Measurements from ENCODE around the gene GATA5. TPM values are rescaled to one million over a fixed set of nuclear protein-coding genes. Genes with fewer than 3 reads are reported as not detected.
"Not testable (repeated sequence)": the region's sequence is repeated elsewhere in the genome, so short reads cannot be mapped to it uniquely, and the experiment has no call there.

Gene GATA5
- total RNA-seq, 1 experiment from 2014 or later: 0.55 TPM

DNA sequence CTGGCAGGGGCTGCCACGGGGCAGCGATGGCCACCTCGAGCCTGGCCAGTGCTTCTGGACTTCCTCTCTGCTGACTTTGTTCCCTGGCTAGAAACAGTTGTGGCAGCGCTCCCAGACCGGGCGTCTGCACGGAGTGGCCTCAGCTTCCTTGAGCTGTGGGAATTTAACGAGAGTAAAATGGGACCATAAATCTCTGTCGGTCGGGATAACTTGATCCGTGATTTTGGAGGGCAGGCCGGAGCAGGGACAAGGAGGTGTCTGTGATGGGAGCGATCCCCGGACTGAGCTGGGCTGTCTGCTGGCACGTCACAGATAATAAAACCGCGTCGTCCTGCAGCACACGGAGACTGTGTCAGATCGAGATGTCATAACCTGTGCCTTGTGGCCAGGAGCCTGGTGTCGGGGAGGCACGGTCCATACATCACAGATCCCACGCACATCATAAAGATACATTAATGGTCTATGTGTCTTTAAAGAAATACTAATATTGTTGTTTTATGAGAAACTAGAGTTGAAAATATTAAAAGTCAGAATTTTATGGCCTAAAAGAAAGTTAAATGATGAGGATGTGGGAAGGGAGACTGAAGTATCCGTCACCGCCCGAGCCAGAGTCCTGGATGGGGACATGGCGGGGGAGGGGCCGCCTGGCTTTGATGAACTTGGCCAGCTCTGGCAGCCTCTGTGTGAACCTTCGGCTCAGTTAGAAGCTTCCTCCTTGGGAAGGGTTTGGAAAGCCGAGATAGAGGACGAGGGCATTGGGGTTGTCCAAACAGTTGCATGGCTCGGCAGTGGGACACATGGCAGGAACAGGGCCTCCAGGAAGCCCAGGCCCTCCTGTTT is 41.9 kb downstream of the GATA5 start:
- Histone ChIP-seq H3K36me3 (replicated peaks; ENCODE audit: control insufficient read depth, insufficient read depth, low read length) (no peaks in the 10 kb centered on the region), H3K4me3 (ENCODE audit: insufficient read depth, low read depth, low read length) (no peak overlapping the region), H3K27me3 (ENCODE audit: control insufficient read depth, insufficient read depth, low read length) (no peaks in the 10 kb centered on the region)
- no peak for DNase-seq

DNA sequence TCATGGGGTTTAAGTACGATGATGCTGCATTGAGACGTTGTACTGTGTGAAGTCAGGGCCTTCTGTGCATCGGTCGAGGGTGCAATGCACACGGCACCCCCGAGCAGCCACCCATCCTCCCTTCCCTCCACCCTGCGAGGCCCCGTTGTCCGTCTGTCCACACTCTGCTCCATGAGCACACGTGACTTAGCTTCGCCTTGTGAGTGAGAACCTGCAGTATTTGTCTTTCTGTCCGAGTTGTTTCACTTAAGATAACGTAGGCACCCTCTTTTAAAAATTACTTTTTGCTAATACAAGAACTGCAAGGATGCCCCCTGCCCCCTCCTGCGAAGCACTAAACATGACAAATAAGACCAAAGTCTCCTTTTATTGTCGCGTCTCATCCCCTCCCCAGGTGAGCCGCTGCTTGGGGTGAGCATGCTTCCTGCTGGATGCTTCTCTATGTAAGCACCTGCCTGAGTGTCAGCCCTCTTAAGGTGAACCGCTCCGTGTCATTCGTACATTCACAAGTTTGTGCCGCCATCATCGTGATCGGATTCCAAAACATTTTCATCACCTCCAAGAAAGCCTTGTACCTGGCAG is 44.8 kb downstream of the GATA5 start:
- Histone ChIP-seq H3K4me3 (ENCODE audit: insufficient read depth, low read depth, low read length) (no peak overlapping the region), H3K36me3 (replicated peaks; ENCODE audit: control insufficient read depth, insufficient read depth, low read length) (no peaks in the 10 kb centered on the region), H3K27me3 (ENCODE audit: control insufficient read depth, insufficient read depth, low read length) (no peaks in the 10 kb centered on the region)
- no peak for DNase-seq

DNA sequence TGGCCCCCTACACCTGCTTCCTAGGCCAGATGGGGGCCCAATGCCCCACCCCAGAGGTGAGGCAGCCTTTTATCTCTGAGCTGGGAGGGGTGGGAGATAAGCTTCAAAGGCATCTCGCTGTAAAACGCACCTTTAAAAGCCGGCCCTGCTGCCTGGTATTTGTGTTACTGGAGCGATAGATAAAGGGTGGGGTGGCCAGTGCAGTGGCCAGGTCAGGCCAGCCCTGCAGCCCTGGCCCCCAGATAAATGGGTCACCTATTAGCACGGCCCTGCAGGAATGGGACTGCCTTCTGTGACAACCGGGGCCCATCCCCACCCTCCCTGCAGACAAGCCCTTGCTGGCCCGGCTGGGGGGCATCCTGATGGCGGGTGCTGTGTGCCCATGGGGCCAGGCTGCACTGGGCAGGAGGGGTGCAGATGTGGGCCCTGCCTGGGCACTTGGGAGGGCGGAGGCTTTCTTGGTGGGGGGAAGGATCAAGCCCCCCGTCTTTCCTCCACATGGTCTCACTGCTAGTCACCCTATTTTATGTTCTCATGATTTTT is 45.4 kb downstream of the GATA5 start:
- no peak overlapping the region for H3K4me3 ChIP-seq (ENCODE audit: insufficient read depth, low read depth, low read length)
- H3K36me3 ChIP-seq (replicated peaks; ENCODE audit: control insufficient read depth, insufficient read depth, low read length): no peaks in the 10 kb centered on the region
- no peak for DNase-seq
- no peaks in the 10 kb centered on the region for H3K27me3 ChIP-seq (ENCODE audit: control insufficient read depth, insufficient read depth, low read length)

DNA sequence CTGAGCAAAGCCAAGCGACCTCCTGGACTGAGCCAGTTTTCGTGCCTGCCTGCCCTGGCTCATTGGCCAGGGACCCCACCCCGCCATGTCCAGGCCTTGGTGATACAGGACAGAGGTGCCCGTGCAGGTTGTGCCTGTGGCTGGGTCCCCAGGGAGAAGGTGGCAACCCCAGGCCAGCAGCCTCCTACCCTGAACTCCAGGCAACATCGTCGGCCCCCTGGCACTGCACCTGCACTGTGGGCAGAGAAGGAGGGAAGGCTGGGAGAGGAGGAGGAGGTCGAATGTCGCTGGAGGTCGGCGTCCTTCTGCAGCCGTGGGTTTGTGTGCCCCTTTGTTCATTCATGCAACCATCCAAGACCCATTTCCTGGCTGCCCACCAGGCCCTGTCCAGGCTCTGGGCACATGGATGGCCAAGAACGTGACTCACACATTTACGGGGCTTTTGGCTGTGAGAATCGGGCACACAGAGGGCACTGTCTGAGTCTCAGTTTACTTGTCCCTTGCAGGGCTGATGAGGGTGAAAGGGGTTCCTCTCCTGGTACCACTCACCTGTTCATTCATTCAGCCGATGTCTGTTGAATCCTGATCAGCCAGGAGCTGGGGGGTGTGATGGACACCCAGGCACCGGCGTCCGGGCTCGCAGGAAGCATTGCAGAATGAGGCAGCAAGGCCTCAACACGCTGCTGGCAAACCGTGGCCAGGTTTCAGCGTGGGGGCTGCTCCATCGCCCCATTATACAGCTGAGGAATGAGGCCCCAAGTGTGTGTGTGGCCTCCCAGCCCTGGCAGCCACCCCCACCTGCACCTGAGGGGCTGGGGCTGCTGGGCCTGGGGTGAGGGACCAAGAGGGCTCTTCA is 46.1 kb downstream of the GATA5 start:
- H3K27me3 ChIP-seq (ENCODE audit: control insufficient read depth, insufficient read depth, low read length): no peaks in the 10 kb centered on the region
- H3K4me3 ChIP-seq (ENCODE audit: insufficient read depth, low read depth, low read length): no peak overlapping the region
- H3K36me3 ChIP-seq (replicated peaks; ENCODE audit: control insufficient read depth, insufficient read depth, low read length): no peaks in the 10 kb centered on the region
- no peak for DNase-seq

DNA sequence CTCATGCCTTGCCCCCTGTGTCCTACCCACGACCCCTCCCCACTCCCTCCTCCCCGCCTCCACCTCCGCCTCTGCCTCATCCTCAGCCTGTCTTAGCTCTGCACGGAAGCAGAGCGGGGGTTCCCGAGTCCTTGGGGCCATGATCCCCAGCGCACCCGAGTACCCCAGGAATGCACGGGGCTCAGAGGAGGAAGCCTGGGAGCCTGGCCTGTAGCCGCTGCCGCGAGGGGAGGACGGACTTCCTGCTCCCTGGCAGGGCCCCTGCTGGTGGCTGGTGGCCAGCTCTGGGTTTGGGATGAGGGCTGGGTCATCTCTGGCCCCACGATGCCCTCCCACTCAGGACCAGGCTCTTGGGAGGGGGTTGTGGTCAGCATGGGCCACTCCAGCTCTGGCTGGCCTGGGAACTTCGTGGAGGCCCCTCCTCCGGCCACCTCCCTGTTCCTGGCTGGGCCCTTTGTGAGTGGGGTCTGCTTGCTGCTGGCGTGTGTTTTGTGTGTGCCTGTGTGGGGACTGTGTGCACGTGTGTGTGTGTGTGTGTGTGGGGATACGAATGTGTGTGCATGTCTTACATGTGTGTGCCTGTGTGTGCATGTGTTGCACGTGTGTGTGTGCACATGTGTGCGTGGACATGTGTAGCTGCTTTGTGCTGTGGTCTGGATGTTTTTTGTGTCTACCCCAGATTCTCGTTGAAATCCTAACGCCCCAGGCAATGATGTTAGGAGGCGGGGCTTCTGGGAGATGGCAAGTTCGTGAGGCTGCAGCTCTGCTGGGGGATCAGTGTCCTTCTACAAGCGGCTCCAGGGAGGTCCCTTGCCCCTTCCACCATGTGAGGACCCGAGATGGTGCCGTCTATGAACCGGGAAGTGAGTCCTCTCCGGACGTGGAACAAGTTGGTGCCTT is 47.1 kb downstream of the GATA5 start:
- DNase-seq: no peak
- no peaks in the 10 kb centered on the region for H3K27me3 ChIP-seq (ENCODE audit: control insufficient read depth, insufficient read depth, low read length)
- no peak overlapping the region for H3K4me3 ChIP-seq (ENCODE audit: insufficient read depth, low read depth, low read length)
- no peaks in the 10 kb centered on the region for H3K36me3 ChIP-seq (replicated peaks; ENCODE audit: control insufficient read depth, insufficient read depth, low read length)

DNA sequence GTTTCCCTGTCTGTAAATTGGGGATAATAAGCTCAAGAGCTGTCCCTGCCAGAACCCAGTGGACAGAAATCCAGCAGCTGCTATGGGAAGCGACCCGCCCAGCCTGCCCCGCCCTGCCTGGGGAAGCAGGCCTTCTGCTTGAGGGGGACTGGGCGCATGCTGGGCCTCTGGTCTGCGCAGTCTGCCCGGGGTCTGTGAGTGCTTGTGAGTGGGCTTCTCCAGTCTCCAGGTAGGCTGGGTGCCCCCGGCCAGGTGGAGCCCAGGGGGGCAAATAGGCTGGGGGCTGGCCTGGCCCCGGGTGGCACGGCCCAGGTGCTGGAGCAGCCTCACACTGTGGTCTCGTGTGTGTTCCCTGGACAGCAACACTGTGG is 47.8 kb downstream of the GATA5 start:
- Histone ChIP-seq H3K4me3 (ENCODE audit: insufficient read depth, low read depth, low read length) (no peak overlapping the region), H3K27me3 (ENCODE audit: control insufficient read depth, insufficient read depth, low read length) (no peaks in the 10 kb centered on the region), H3K36me3 (replicated peaks; ENCODE audit: control insufficient read depth, insufficient read depth, low read length) (no peaks in the 10 kb centered on the region)
- DNase-seq: no peak

DNA sequence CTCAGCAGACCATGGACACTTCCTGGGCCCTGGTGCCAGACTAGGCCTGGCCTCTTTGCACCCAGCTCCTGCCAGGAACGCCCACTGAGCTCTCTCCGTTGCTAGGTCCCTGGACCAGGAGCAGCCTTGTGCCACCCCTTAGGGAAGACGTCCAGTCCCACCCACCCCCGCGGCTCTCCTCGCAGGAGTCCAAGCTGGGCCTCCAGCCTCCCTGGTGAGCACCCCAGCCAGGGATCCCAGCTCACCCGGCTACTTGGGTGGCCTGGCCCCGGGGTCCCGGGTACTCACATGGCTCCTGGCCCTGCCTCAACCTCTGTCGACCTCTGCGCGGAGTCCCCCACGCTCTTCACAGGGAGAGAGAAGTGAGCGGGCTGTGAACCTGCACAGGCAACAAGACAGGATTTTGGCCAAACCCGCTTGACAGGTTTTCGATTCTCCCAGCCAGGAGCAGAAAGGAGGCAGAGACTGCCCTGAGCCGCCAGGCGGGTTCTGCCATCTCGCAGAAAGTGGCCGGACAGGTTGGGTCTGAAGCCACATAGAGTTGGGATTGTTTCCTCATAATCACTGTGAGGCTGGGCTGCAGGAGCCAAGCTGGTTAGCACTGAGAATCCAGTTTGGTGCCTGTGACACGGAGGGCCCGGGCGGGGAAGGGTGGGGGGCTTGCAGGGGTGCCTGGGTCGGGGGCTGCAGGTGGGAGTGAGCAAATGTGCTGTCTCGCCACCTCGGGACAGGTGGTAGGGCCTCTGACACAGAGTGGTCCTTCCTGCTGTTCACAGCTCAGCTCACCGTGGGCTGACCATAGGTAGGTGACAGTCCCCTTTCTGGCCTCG is 48.4 kb downstream of the GATA5 start, which contains the start of gene RBBP8NL:
Gene RBBP8NL, minus strand, starts transcription at position 368 of the 830 bp plus-strand sequence. CDS start 7,892 bp downstream, outside the sequence.
- DNase-seq: peak; percentile 90
- no peak within 1 kb of the TSS for H3K4me3 ChIP-seq (ENCODE audit: insufficient read depth, low read depth, low read length)
- no peaks in the 10 kb centered on the region for H3K27me3 ChIP-seq (ENCODE audit: control insufficient read depth, insufficient read depth, low read length)
- no peaks in the 10 kb centered on the region for H3K36me3 ChIP-seq (replicated peaks; ENCODE audit: control insufficient read depth, insufficient read depth, low read length)

DNA sequence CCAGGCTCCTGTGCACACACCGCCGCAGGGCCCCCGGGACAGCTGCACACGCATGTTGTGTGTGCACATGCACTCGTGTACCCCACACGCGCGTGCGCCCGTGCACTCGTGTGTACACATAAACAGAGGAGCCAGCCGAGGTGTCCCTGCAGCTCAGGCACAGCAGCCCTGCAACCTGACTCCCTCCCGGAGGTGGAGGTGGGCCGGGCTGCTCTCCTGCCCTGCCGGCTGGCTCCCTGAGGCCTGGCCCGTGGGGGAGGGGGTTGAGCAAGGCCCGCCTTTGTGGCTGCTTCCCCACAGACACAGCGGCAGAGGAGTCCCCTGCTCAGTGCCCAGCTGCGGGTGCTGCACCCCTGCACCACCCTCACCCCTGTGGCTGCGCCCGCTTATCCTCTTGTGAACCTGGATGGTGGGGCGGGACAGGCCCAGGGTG is 49.1 kb downstream of the GATA5 start:
- DNase-seq: peak; percentile 94

DNA sequence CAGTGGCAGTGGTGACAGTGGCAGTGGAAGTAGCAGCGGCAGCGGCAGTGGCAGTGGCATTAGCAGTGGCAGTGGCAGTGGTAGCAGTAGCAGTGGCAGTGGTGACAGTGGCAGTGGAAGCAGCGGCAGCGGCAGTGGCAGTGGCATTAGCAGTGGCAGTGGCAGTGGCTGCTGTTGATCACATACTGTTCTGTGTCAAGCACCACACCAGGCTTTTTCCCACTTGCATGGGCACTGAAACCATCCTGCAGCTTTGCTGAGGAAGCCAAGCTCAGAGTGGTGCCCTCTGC is 49.8 kb downstream of the GATA5 start:
- not testable (repeated sequence) for H3K27me3 ChIP-seq (ENCODE audit: control insufficient read depth, insufficient read depth, low read length); DNase-seq; H3K36me3 ChIP-seq (replicated peaks; ENCODE audit: control insufficient read depth, insufficient read depth, low read length); H3K4me3 ChIP-seq (ENCODE audit: insufficient read depth, low read depth, low read length)

More for the DNA sequence above, 49.1 kb downstream of the GATA5 start:
- no peaks in the 10 kb centered on the region for H3K27me3 ChIP-seq (ENCODE audit: control insufficient read depth, insufficient read depth, low read length)
- H3K36me3 ChIP-seq (replicated peaks; ENCODE audit: control insufficient read depth, insufficient read depth, low read length): no peaks in the 10 kb centered on the region
- H3K4me3 ChIP-seq (ENCODE audit: insufficient read depth, low read depth, low read length): no peak overlapping the region

DNA sequence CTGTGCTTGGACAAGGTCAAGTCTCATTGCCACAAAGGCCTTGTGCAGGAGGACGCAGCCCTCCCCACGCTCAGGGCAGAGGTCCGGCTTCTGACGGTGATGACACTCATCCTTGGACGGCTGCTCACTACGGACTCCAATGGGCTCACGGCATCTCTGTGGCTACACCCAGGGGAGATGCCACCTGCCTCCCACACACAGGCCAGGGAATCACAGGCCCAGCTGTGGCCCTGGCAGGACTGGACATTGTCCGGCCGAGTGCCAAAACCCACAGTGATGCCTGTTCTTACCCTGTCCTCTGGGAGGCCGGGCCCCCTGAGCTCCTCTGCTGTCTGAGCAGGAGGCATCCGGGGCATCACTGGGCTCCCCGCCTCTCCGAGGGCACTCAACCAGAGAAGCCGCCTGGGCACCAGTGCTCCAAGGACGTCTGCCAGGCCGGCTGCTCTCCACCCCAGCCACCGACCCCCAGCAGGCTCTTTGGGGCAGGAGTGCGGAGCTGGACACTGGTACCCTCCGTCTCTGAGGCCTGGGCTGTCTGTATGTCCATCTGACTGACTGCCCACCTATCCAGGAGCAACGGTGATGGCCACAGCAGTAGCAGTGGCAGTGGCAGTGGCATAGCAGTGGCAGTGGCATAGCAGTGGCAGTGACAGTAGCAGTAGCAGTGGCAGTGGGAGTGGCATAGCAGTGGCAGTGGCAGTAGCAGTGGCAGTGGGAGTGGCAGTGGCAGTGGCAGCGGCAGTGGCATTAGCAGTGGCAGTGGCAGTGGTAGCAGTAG is 50.3 kb downstream of the GATA5 start:
- no peaks in the 10 kb centered on the region for H3K36me3 ChIP-seq (replicated peaks; ENCODE audit: control insufficient read depth, insufficient read depth, low read length)
- DNase-seq: no peak
- no peaks in the 10 kb centered on the region for H3K27me3 ChIP-seq (ENCODE audit: control insufficient read depth, insufficient read depth, low read length)
- no peak overlapping the region for H3K4me3 ChIP-seq (ENCODE audit: insufficient read depth, low read depth, low read length)

DNA sequence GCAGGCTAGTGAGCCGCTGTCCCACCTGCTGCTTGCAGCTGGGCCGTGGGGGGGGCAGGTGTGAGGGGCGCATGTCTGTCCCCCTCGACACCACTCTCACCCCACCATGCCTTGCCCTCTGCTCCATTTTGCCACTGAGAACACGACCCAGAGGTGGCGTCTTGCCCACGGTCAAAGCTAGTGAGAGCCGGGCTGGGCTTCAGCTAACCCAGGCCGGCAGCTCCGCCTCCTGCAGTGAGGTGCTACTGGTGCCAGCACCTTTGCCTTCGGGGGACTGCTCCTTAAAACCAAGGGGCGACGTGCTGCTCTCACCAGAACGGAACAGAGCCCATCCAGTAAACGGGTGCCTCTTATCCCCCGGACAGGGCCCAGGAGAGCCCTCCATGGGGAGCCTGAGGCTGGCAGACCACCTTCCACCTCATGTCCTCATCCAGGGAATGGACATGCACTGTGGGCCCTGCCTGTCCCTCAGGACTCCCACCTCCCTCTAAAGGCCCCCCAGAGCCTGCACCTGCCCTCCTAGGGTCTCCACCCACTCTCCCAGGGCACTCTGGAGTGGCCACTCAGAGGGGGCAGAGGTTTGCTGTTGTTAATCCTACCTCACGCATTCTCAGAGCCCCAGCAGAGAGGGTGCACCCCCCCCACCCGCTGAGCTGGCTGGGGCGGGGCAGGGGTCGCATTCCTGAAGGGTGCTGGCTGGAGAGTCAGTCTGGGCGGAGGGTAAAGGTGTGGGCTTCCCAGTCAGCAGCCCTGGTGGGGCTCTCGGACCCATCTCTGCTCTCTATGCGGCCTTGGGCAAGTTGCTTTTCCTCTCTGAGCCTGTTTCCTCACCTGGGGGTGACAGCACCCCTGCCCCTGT is 51.3 kb downstream of the GATA5 start:
- DNase-seq: no peak
- no peaks in the 10 kb centered on the region for H3K27me3 ChIP-seq (ENCODE audit: control insufficient read depth, insufficient read depth, low read length)
- H3K4me3 ChIP-seq (ENCODE audit: insufficient read depth, low read depth, low read length): no peak overlapping the region
- H3K36me3 ChIP-seq (replicated peaks; ENCODE audit: control insufficient read depth, insufficient read depth, low read length): no peaks in the 10 kb centered on the region

DNA sequence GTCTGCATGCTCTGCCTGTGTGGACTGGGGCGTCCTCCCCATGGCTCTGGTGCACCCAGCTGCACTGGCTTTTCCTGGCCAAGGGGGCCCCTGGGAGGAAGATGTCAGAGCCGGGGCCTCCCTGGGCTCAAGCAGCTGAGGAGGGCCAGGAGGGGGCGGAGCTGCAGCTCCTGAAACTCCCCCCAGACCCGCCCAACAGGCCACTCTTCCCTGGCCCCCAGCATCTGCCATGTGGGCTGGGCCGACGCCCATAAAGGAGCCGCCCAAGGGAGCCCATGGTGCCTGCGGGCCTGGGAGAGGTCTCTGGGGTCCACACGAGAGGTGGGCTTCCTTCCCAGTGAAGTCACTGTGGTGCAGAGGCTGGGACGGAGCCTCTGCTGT is 52.5 kb downstream of the GATA5 start:
- H3K36me3 ChIP-seq (replicated peaks; ENCODE audit: control insufficient read depth, insufficient read depth, low read length): no peaks in the 10 kb centered on the region
- no peaks in the 10 kb centered on the region for H3K27me3 ChIP-seq (ENCODE audit: control insufficient read depth, insufficient read depth, low read length)
- DNase-seq: peak; percentile 80
- H3K4me3 ChIP-seq (ENCODE audit: insufficient read depth, low read depth, low read length): no peak overlapping the region

All from H7 (cell line).